K562 (cell line): ENCODE measurements around the gene CAMK2G. TPM values are rescaled to one million over a fixed set of nuclear protein-coding genes. Genes with fewer than 3 reads are reported as not detected.

Source experiments
- EGR1 ChIP-seq: fragments of 450-650 bp; conservative IDR thresholded peaks from 2 replicates; pipeline ENCODE4 v1.6.1; 2017; ENCODE audit warnings: mild to moderate bottlenecking
- ELF2 ChIP-seq: fragments of 250-450 bp; sonication (Bioruptor Pico); IDR thresholded peaks from 2 replicates; pipeline ENCODE4 v1.5.0; 2021; ENCODE audit warnings: mild to moderate bottlenecking
- JUN ChIP-seq, 2 experiments: sonication (generic) in 1 of 2; formaldehyde crosslinking in 1 of 2; IDR thresholded peaks; 2 replicates each; pipeline versions ENCODE4 v1.6.1 to v1.8.0; 2012 to 2022; ENCODE audit warnings: borderline replicate concordance in 2 of 2, mild to moderate bottlenecking in 2 of 2, improper control_type of control experiment in 1 of 2, low read depth in 1 of 2, low read length in 1 of 2, missing genetic modification reagents in 1 of 2
- KLF6 ChIP-seq: fragments of 250-450 bp; sonication (Bioruptor Pico); IDR thresholded peaks from 2 replicates; pipeline ENCODE4 v1.4.0; 2020; ENCODE audit warnings: mild to moderate bottlenecking, moderate library complexity, borderline replicate concordance
- MXI1 ChIP-seq: IDR thresholded peaks from 2 replicates; pipeline ENCODE4 v1.6.1; 2011; ENCODE audit warnings: low read depth, mild to moderate bottlenecking, improper control_type of control experiment, low read length
- PBX2 ChIP-seq, 2 experiments: IDR thresholded peaks in 1 of 2; conservative IDR thresholded peaks in 1 of 2; 2 replicates each; pipeline ENCODE4 v1.6.1; 2016; ENCODE audit warnings: low read depth in 2 of 2, mild to moderate bottlenecking in 1 of 2, missing compliant biosample characterization in 1 of 2, missing genetic modification characterization in 1 of 2, moderate library complexity in 1 of 2
- RERE ChIP-seq: sonication (generic); formaldehyde crosslinking; IDR thresholded peaks from 2 replicates; pipeline ENCODE4 v1.8.0; 2023; ENCODE audit warnings: missing genetic modification reagents, mild to moderate bottlenecking, borderline replicate concordance
- SIN3A ChIP-seq, 2 experiments: fragments of 150-350 bp in 1 of 2; IDR thresholded peaks; 2 replicates each; pipeline ENCODE4 v1.6.1; 2011 to 2016; ENCODE audit warnings: borderline replicate concordance in 2 of 2, low read depth in 2 of 2, low read length in 2 of 2, mild to moderate bottlenecking in 2 of 2, moderate library complexity in 2 of 2; ENCODE audit not compliant: control insufficient read depth in 1 of 2
- TFAP4 ChIP-seq: sonication (generic); formaldehyde crosslinking; IDR thresholded peaks from 2 replicates; pipeline ENCODE4 v1.8.0; 2022; ENCODE audit warnings: missing genetic modification reagents, mild to moderate bottlenecking, moderate library complexity, borderline replicate concordance
- ZNF12 ChIP-seq: sonication (generic); formaldehyde crosslinking; IDR thresholded peaks from 2 replicates; pipeline ENCODE4 v1.4.0; 2020; ENCODE audit warnings: mild to moderate bottlenecking, missing genetic modification reagents
- ZNF408 ChIP-seq: fragments of 250-450 bp; sonication (Bioruptor Pico); IDR thresholded peaks from 2 replicates; pipeline ENCODE4 v1.4.0; 2020; ENCODE audit warnings: low read depth, mild to moderate bottlenecking, moderate library complexity
- polyA plus RNA-seq, 8 experiments: library from polyadenylated mRNA; depleted of rRNA in 4 of 8; stranded (reverse) in 5 of 8; unstranded in 3 of 8; fragments of >200 nt; fragmentation: Nextera tagmentation in 2 of 8; fragmentation: Illumina TruSeq in 1 of 8; extraction: Ambion mirVana in 2 of 8; extraction: Trizol in 1 of 8; gene quantifications; 2 replicates each; pipeline versions ENCODE4 v1.2.1 to v1.2.3, GENCODE V29; 2011 to 2014; ENCODE audit warnings: inconsistent platforms in 1 of 8, missing spikeins in 1 of 8
- total RNA-seq, 7 experiments: library from RNA; depleted of rRNA in 6 of 7; stranded (reverse); fragments of >200 nt in 6 of 7; fragmentation: Illumina TruSeq in 2 of 7; extraction: Trizol in 2 of 7; gene quantifications; 2 replicates each; pipeline versions ENCODE4 v1.2.1 to v1.2.3, GENCODE V29; 2011 to 2021; ENCODE audit warnings: low replicate concordance in 1 of 7
- TF ChIP-seq, protein P1 (sequence below): sonication (generic); formaldehyde crosslinking; IDR thresholded peaks from 2 replicates; pipeline ENCODE4 v1.9.0; 2022; ENCODE audit warnings: mild to moderate bottlenecking, missing genetic modification reagents
- TF ChIP-seq, protein P2 (sequence below): sonication (generic); formaldehyde crosslinking; IDR thresholded peaks from 2 replicates; pipeline ENCODE4 v1.8.1; 2023; ENCODE audit warnings: mild to moderate bottlenecking, missing genetic modification reagents

The CAMK2G gene
- total and polyA plus RNA-seq, 9 of the 15 experiments (the other 6 are each of a cell fraction or from before 2014, with no cell fraction given), result 9.0 to 37.9 (median 32.6) TPM

DNA sequence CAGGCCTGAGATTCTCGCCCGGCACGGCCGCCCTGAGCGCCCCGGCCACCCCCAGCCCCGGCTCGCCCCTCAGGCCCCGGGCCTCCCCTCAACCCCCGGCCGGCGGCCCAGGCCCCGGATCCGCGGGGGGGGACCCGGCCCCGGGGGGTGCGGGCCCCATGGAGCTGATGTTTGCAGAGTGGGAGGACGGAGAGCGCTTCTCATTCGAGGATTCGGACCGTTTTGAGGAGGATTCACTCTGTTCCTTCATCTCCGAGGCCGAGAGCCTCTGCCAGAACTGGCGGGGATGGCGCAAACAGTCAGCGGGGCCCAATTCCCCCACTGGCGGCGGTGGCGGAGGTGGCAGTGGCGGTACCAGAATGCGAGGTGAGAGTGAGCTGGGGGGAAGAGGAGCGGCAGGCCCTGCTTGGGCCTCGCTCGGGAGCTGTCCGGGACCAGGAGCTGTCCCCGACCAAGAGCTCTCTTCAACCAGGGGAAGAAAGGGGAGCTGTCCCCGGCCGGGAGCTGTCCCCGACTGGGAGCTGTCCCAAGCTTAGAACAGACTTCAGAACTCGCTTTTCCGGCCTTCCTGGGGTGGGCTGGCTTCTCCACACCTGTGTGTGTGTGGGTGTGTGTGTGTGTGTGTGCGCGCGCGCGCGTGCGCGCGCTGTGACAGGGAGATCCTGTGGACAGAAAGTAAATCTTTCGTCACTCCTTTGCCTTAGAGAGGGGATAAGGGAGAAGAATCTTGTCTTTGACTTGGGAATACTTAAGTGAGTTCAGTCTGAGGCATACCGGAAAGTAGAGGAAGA is 88.4 kb downstream of the CAMK2G start (continued):
- TF ChIP-seq PBX2 (CRISPR knock-in tag; IDR thresholded peaks at IDR 0.05; ENCODE audit: low read depth), result no peak
- TF ChIP-seq PBX2 (tag; conservative IDR thresholded peaks at IDR 0.05; ENCODE audit: low read depth), result peak; percentile 77
- TF ChIP-seq, protein P1, sequence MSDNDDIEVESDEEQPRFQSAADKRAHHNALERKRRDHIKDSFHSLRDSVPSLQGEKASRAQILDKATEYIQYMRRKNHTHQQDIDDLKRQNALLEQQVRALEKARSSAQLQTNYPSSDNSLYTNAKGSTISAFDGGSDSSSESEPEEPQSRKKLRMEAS, result peak; percentile 49; the same call in 1 of the 2 replicates
- TF ChIP-seq ELF2, result no peak
- peak; percentile 13 for TF ChIP-seq TFAP4 (CRISPR knock-in tag)
- 0 out of 2 replicates have a peak, but pooled peaks have one; percentile 46 for TF ChIP-seq RERE (CRISPR knock-in tag)
- no peak for TF ChIP-seq ZNF408 (CRISPR knock-in tag)
- TF ChIP-seq, protein P2, sequence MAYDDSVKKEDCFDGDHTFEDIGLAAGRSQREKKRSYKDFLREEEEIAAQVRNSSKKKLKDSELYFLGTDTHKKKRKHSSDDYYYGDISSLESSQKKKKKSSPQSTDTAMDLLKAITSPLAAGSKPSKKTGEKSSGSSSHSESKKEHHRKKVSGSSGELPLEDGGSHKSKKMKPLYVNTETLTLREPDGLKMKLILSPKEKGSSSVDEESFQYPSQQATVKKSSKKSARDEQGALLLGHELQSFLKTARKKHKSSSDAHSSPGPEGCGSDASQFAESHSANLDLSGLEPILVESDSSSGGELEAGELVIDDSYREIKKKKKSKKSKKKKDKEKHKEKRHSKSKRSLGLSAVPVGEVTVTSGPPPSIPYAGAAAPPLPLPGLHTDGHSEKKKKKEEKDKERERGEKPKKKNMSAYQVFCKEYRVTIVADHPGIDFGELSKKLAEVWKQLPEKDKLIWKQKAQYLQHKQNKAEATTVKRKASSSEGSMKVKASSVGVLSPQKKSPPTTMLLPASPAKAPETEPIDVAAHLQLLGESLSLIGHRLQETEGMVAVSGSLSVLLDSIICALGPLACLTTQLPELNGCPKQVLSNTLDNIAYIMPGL (CRISPR knock-in tag), result peak; percentile 44; the same call in 1 of the 2 replicates
- peak; percentile 14 to 96; a peak in 1 of 4 replicates for TF ChIP-seq SIN3A (IDR thresholded peaks at IDR 0.05; ENCODE audit: borderline replicate concordance in 2 of 2, control insufficient read depth in 1 of 2, low read depth in 2 of 2, low read length in 2 of 2)
- TF ChIP-seq KLF6 (CRISPR knock-in tag), result no peak
- peak; percentile 33 for TF ChIP-seq ZNF12 (CRISPR knock-in tag)
- TF ChIP-seq EGR1, result peak; percentile 77
- TF ChIP-seq MXI1, result no peak
- TF ChIP-seq JUN (IDR thresholded peaks at IDR 0.05; ENCODE audit: borderline replicate concordance, low read depth, low read length), result no peak
- 0 out of 2 replicates have a peak, but pooled peaks have one; percentile 17 for TF ChIP-seq JUN (CRISPR knock-in tag; IDR thresholded peaks at IDR 0.05; ENCODE audit: borderline replicate concordance)
